Smooth muscle cell (in vitro differentiated cells): ENCODE data around the gene CHSY3. TPM values are rescaled to one million over a fixed set of nuclear protein-coding genes. Genes with fewer than 3 reads are reported as not detected.

Source experiments
- DNase-seq: peaks from one replicate; lab custom pipeline; 2025; ENCODE audit not compliant: unreplicated experiment; lab: John Stamatoyannopoulos, UW
- H2AFZ ChIP-seq: fragments of 200-600 bp; sonication (generic); 2 replicates; pipeline ENCODE4 v1.6.0; 2016; ENCODE audit warnings: antibody characterized with exemption, low read depth, mild to moderate bottlenecking
- H3F3A ChIP-seq: fragments of 200-600 bp; sonication (generic); 2 replicates; pipeline ENCODE4 v1.6.0; 2017; ENCODE audit warnings: antibody characterized with exemption, low read depth
- H3K27ac ChIP-seq: fragments of 200-600 bp; sonication (generic); 2 replicates; pipeline ENCODE4 v1.5.1; 2016; ENCODE audit warnings: low read depth, mild to moderate bottlenecking
- H3K27me3 ChIP-seq: fragments of 200-600 bp; sonication (generic); 2 replicates; pipeline ENCODE4 v1.6.1; 2016; ENCODE audit warnings: low read depth, mild to moderate bottlenecking
- H3K36me3 ChIP-seq: fragments of 200-600 bp; sonication (generic); 2 replicates; pipeline ENCODE4 v1.5.1; 2016; ENCODE audit warnings: low read depth
- H3K4me1 ChIP-seq: fragments of 200-600 bp; sonication (generic); 2 replicates; pipeline ENCODE4 v1.5.1; 2016; ENCODE audit warnings: low read depth
- H3K4me2 ChIP-seq: fragments of 200-600 bp; sonication (generic); 2 replicates; pipeline ENCODE4 v1.6.0; 2016; ENCODE audit warnings: mild to moderate bottlenecking
- H3K4me3 ChIP-seq: fragments of 200-600 bp; sonication (generic); 2 replicates; pipeline ENCODE4 v1.5.1; 2016; ENCODE audit warnings: mild to moderate bottlenecking
- H3K79me2 ChIP-seq: fragments of 200-600 bp; sonication (generic); 2 replicates; pipeline ENCODE4 v1.6.0; 2016; ENCODE audit warnings: low read depth, mild to moderate bottlenecking
- H3K9ac ChIP-seq: fragments of 200-600 bp; sonication (generic); 2 replicates; pipeline ENCODE4 v1.6.0; 2016; ENCODE audit warnings: low read depth
- H3K9me3 ChIP-seq: fragments of 200-600 bp; sonication (generic); replicated peaks from 2 replicates; pipeline ENCODE4 v1.5.1; 2016; ENCODE audit warnings: low read depth
- H4K20me1 ChIP-seq: fragments of 200-600 bp; sonication (generic); 2 replicates; pipeline ENCODE4 v1.6.0; 2016; ENCODE audit warnings: low read depth
- CTCF ChIP-seq: fragments of 200-600 bp; sonication (generic); IDR thresholded peaks from 2 replicates; pipeline ENCODE4 v1.5.1; 2017; ENCODE audit warnings: borderline replicate concordance, mild to moderate bottlenecking, antibody characterized with exemption; ENCODE audit not compliant: insufficient read depth, poor library complexity, severe bottlenecking
- WGBS: methylation state at CpG from one replicate; pipeline ENCODE4 v1.1.7; 2016; ENCODE audit warnings: low lambda C conversion rate; 5-methylcytosine and 5-hydroxymethylcytosine counted together
- polyA plus RNA-seq: library from polyadenylated mRNA; unstranded; fragments of >200 nt; fragmentation: Nextera tagmentation; extraction: Ambion mirVana; gene quantifications from 2 replicates; pipeline ENCODE4 v1.2.1, GENCODE V29; 2016
- total RNA-seq: library from RNA; depleted of rRNA; stranded (reverse); fragments of >200 nt; gene quantifications from 2 replicates; pipeline ENCODE4 v1.2.3, GENCODE V29; 2014

The CHSY3 gene
- total and polyA plus RNA-seq, 2 experiments from 2014 or later: 12.7 to 15.6 TPM

GRCh38 chr5:130137681-130138080 is 233.4 kb downstream of the CHSY3 start:
- Histone ChIP-seq H3K36me3 (no peaks in the 10 kb centered on the region), H3K9ac (no peak overlapping the region), H2AFZ (no peak overlapping the region), H3F3A (no peaks in the 10 kb centered on the region), H4K20me1 (no peaks in the 10 kb centered on the region), H3K27ac (peak overlapping the region; percentile 8), H3K4me2 (no peak overlapping the region), H3K4me1 (peaks cover 3% of the 10 kb centered on the region), H3K4me3 (no peak overlapping the region), H3K27me3 (no peaks in the 10 kb centered on the region), H3K79me2 (no peaks in the 10 kb centered on the region), H3K9me3 (no peaks in the 10 kb centered on the region)
- 20% methylated on average over 1 of the region's 1 CpG for WGBS
- no peak for TF ChIP-seq CTCF
- DNase-seq: no peak

- H3K9ac ChIP-seq: no peak overlapping the region
- H3K9me3 ChIP-seq: no peaks in the 10 kb centered on the region
- H3K36me3 ChIP-seq: no peaks in the 10 kb centered on the region
- H3K4me2 ChIP-seq: no peak overlapping the region
- DNase-seq: no peak
- H3K79me2 ChIP-seq: no peaks in the 10 kb centered on the region
- no peak overlapping the region for H2AFZ ChIP-seq
- no peaks in the 10 kb centered on the region for H3F3A ChIP-seq
- peaks cover 3% of the 10 kb centered on the region for H3K4me1 ChIP-seq
- H3K4me3 ChIP-seq: no peak overlapping the region
- H3K27me3 ChIP-seq: no peaks in the 10 kb centered on the region
- no peaks in the 10 kb centered on the region for H4K20me1 ChIP-seq
- H3K27ac ChIP-seq: no peak overlapping the region
- TF ChIP-seq CTCF: no peak
Measured at GRCh38 chr5:130138406-130139045, 234.3 kb downstream of the CHSY3 start.

- no peaks in the 10 kb centered on the region for H4K20me1 ChIP-seq
- H3K79me2 ChIP-seq: no peaks in the 10 kb centered on the region
- H2AFZ ChIP-seq: no peak overlapping the region
- H3K4me2 ChIP-seq: no peak overlapping the region
- no peak overlapping the region for H3K27ac ChIP-seq
- no peaks in the 10 kb centered on the region for H3K4me1 ChIP-seq
- H3K9ac ChIP-seq: no peak overlapping the region
- DNase-seq: no peak
- H3K36me3 ChIP-seq: no peaks in the 10 kb centered on the region
- H3K4me3 ChIP-seq: no peak overlapping the region
- 60% methylated on average over 3 of the region's 3 CpGs for WGBS
- no peaks in the 10 kb centered on the region for H3K27me3 ChIP-seq
- H3F3A ChIP-seq: no peaks in the 10 kb centered on the region
- no peaks in the 10 kb centered on the region for H3K9me3 ChIP-seq
- TF ChIP-seq CTCF: peak; percentile 59
Measured at GRCh38 chr5:130141659-130142320, 237.5 kb downstream of the CHSY3 start.

- H3K9me3 ChIP-seq: no peaks in the 10 kb centered on the region
- no peak overlapping the region for H3K4me2 ChIP-seq
- H3K27ac ChIP-seq: no peak overlapping the region
- no peaks in the 10 kb centered on the region for H3K27me3 ChIP-seq
- H4K20me1 ChIP-seq: no peaks in the 10 kb centered on the region
- no peak overlapping the region for H3K9ac ChIP-seq
- 47% methylated on average over 2 of the region's 2 CpGs for WGBS
- H3K4me1 ChIP-seq: peaks cover 13% of the 10 kb centered on the region
- no peaks in the 10 kb centered on the region for H3K79me2 ChIP-seq
- H3K36me3 ChIP-seq: no peaks in the 10 kb centered on the region
- no peak for DNase-seq
- no peak for TF ChIP-seq CTCF
- peaks cover 3% of the 10 kb centered on the region for H3F3A ChIP-seq
- H2AFZ ChIP-seq: no peak overlapping the region
- no peak overlapping the region for H3K4me3 ChIP-seq
Measured at GRCh38 chr5:130151239-130151638, 247.0 kb downstream of the CHSY3 start.
